Activated effector memory CD4-positive, alpha-beta T cell treated with anti-CD3 and anti-CD28 coated beads, Interleukin-2, amount 50 U/mL, for 16 hours (primary cell): ENCODE data around the gene ANKRD13B.

ENCODE experiments used
- DNase-seq: peaks from one replicate; pipeline ENCODE4 v3.0.0-alpha.2; 2020

The ANKRD13B gene

DNA sequence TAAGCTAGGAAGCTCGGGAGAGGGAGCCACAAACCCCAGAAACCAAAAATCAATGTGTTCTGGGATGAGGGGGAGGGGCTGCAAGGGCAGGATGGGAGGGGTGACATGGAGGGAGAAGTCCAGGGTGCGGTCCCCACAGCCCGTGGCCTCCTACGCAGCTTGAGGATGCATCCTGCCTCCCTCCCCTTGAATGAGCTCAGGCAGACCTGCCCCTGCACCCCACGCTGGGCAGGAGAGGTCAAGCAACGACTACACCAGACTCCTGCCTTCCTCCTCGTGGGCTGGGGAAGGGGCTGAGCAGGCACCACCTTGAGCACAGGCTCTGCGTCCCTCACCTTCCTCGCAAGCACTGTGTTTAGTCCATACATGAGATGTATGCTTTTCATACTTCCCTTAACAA is 3.9 kb downstream of the ANKRD13B start:
- no peak for DNase-seq

DNA sequence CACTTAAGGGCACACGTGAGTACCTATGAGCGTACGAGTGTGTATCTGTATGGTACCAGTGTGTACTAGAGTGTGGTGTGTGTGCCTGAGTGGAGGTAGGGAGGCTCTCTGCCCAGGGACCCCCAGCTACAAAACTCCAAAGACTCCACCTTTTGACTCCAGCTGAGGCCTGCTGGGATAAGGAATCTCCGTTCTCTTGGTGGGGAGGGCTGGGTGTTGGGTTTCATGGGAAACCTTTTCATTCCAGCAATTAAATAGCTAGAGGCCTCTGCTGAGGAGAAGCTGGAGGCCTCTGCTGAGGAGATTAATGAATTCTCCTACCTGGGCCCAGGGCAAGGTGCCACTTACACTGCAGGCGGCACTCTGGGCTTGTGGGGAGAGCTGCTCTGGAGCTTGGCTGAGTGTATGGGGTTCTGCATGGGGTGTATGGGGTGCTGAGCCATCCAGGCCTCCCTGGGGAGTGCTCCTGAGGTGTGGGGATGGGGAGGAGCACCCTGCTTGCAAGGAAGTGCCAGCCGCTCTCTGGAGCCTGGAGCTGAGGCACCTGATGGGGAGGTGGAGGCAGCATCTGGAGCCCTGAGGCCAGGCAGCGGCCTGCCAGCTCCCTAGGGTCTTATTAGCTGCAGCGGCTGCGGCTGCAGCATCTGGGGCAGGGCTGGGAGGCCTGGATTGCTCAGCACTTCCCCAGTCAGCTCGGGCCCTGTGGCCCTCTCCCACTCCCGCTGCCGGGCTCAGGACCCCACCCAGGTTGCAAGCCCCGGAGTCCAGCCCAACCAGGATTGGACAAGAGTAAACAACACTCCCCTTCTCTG is 4.6 kb downstream of the ANKRD13B start:
- DNase-seq = no peak

- no peak for DNase-seq
These were observed 10.3 kb downstream of the ANKRD13B start for GRCh38 chr17:29603109-29603674.

GRCh38 chr17:29607557-29608195 is 14.7 kb downstream of the ANKRD13B start:
- DNase-seq = no peak

- DNase-seq = no peak
These were observed 16.1 kb downstream of the ANKRD13B start for GRCh38 chr17:29608986-29609385.

DNA sequence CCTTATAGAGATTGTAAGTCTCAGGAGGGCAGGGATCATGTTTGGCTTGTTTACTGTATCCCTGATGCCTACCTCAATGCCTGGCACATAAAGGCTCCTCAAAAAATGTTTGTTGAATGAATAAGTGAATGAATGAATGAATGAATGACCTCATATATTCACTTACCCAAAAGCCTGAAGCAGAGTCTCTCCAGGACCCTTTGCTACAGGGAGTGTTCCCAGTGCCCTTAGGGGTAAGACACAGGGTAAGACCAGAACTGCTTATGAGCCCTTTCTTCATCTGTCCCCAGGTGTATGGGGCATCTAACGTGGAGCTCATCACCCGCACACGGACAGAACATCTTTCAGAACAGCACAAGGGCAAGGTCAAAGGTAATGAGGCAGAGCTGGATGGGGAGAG is 17.5 kb downstream of the ANKRD13B start:
- DNase-seq = no peak

GRCh38 chr17:29611351-29612093 is 18.6 kb downstream of the ANKRD13B start:
- DNase-seq = no peak

GRCh38 chr17:29612094-29612403 is 19.1 kb downstream of the ANKRD13B start:
- no peak for DNase-seq

- no peak for DNase-seq
These were observed 19.7 kb downstream of the ANKRD13B start for GRCh38 chr17:29612404-29613280.

DNA sequence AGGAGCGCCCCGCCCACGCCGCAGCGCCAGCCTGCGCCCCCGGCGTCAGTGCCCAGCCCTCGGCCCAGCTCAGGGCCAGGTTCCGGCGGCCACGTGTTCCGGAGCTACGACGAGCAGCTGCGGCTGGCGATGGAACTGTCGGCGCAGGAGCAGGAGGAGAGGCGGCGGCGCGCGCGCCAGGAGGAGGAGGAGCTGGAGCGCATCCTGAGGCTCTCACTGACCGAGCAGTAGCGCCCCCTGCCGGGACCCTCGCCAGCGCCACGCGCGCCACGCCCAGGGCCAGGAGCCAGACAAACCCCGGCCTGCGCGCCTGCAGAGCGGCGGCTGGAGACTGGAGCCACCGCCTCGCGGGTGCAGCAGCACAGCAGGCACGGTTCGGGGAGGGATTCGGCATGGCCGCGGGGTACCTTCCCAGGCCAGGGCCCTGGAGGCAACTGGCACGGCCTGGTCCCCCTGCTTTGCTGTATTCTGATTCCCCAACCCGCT is 20.5 kb downstream of the ANKRD13B start:
- peak; percentile 98 for DNase-seq

DNA sequence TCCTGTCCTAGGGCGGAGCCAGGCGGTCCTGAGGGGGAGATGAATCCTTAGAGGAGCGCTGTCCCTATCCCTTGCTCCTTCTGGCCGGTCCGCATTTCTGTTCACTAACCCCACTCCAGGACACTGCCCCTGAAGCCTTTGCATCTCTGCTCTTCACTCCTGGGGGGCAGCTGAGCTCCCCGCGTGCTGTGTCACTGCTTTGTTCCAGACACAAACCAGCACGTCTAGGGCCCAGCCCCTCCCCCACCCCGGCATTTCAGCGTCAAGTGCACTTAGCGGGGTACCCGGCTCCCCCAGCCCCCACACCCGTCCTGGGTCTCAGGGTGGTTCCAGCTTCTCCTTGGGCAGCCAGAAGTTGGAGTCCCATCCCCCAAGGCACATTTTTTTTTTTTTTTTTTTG is 20.9 kb downstream of the ANKRD13B start:
- no peak for DNase-seq

- DNase-seq = no peak
These were observed 21.6 kb downstream of the ANKRD13B start for GRCh38 chr17:29614349-29615047.

DNA sequence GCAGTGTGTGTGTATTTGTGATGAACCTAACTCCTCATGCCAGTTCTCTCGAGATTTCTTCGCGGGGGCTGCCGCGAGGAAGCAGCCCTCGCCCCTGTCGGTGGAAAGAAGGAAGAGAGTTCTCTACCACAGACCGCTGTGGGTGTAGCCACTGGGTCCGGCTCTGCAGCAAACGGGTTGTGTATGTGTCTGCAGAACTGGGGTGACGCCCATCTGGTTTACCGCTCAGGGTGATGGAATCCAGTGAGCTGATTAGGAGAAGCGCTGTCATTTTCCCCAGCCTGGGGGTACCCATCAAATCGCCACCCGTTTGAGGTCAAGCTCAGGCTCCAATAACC is 22.1 kb downstream of the ANKRD13B start:
- peak; percentile 84 for DNase-seq

DNA sequence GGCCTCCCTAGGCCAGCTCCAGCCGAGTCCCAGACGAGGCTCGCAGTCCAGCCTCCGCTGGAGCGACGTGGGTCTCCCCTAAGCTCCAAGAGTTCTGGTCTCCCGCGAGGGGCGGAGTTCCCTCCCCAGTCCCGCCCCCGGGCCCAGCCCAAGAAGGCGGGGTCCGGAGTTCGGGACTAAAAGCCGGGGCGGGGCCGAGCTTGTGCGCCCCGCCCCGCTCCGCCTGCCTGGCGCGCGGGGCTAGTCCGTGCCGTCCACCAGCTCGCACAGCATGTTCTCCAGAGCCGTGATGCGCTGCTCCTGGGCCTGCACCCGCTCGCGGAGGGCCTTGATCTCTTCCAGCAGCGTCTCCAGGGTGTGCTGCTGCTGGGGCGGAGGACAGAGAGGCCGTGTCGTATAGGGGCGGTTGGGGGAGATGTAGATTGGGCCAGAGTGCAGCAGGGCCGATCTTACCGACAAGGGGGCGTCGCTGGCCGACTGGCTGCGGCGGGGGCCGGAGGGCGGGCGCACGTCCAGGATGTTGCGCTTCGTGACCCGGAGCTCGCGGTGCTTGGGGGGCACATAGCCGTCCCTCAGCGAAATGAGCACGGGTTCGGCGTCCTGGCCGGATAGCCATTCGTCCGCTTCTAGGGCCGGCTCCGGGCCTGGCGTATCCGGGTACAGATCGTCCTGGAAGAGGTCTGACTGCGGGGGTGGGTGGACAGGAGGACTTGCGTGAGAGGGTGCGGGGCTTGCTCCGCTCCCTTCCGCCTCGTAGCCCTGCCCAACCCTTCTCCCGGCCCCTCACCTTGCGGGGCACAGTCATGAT is 22.8 kb downstream of the ANKRD13B start:
- peak; percentile 95 for DNase-seq

DNA sequence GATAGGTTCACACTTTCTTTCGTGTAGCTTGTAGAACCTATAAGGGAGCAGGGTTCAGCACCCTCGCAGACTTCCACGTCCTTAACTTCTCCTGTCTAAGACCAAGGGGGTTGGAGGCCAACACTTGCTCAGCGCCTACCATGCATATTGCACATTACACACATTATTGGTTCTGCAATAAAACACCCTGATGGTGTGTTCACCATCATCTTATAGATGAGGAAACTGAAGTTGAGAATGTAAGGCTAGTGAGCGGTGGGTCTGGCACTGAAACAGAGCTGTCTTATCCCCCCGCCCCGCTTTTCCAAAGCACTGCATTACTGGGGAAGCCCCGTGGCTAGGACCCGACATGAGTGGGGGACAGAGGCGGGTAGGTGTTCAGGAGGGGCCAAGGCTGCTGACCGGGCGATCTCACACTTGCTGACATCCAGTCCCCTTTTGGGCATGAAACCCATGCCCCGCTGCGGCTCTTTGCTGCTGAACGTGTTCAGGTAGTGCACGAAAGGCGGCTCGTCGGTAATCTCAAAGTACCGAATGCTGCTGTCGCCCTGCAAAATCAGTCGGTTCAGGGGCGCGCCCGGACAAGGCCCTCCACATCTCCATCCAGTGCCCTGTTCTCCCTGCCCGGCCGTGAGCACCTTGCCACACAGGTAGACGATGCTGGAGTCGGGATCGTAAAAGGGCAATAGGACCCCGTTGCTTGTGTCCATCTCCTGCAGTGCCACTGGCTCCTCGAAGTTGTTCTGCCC is 23.5 kb downstream of the ANKRD13B start:
- peak; percentile 71 for DNase-seq

DNA sequence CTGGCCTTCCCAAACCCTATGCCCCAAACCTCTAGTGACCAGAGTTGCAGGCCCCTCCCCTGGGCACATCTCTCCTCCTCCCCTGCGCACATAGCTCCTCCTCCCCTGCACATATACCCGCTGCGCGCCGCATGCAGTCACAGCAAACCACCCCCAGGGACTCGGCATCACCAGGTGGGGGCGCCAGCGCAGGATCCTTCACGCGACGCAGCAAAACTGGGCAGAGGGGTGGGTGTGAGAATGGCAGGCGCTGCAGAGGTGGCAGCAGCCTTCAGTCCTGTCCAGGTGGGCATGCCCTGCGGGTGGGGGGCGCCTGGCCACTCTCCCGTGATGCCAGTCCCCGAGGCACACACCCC is 24.2 kb downstream of the ANKRD13B start:
- DNase-seq = peak; percentile 97

- DNase-seq = peak; percentile 95
These were observed 24.7 kb downstream of the ANKRD13B start for GRCh38 chr17:29617481-29618271.

- no peak for DNase-seq
These were observed 25.5 kb downstream of the ANKRD13B start for GRCh38 chr17:29618272-29619065.

DNA sequence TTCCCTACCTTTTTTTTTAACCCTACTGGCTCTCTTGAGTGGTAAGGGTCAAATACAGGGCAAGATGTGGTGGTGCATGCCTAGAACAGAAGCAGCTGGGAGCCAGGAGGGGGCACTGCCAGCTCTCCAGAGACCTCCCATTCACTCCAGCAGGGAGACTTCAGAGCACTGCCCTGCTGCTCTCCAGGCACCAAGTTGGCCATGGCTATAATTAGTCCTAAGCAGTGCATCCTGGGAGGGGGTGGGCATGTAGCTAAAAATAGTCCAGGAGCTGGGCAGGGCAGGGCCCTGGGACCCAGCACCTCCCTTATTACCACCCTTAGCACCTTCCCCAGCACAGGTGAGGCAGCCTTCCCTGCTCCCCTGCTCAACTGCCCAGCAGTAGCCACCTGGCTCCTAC is 26.3 kb downstream of the ANKRD13B start:
- no peak for DNase-seq
